Endothelial cell of umbilical vein (primary cell): ENCODE measurements around the gene GJA9. TPM values are rescaled to one million over a fixed set of nuclear protein-coding genes. Genes with fewer than 3 reads are reported as not detected.

Experiments
- BruUV-seq: library from RNA; stranded (reverse); fragments of 400-500 nt; replicated peaks from 2 replicates; lab custom pipeline; 2021; lab: Mats Ljungman, UMichigan
- CTCF ChIA-PET: fragments of 300-600, 350-600 bp; sonication (Branson Sonifier 250); formaldehyde crosslinking; loops from one replicate; lab custom pipeline; 2021; ENCODE audit warnings: antibody characterized with exemption, inconsistent platforms; lab: Charles Lee
- POLR2A ChIA-PET: fragments of 300-600, 350-600 bp; sonication (Branson Sonifier 250); formaldehyde crosslinking; loops from one replicate; lab custom pipeline; 2021; ENCODE audit warnings: antibody characterized with exemption, inconsistent platforms; lab: Charles Lee
- DNase-seq: peaks from one replicate; pipeline ENCODE4 v3.0.0-alpha.2; 2011; ENCODE audit warnings: low read depth, low spot score
- FAIRE-seq: peaks from 2 replicates; lab custom pipeline; 2011; peaks lifted over from hg19 to GRCh38; lab: Jason Lieb, UNC
- H2AFZ ChIP-seq: 2 replicates; pipeline ENCODE4 v1.6.0; 2012; ENCODE audit warnings: low read depth, low read length, control low read depth, inconsistent platforms
- H3K27ac ChIP-seq: 2 replicates; pipeline ENCODE4 v1.5.1; 2011; ENCODE audit warnings: low read depth, mild to moderate bottlenecking, control low read depth, low read length, moderate library complexity; ENCODE audit not compliant: insufficient read depth
- H3K27me3 ChIP-seq, 2 experiments: 2 replicates each; pipeline versions ENCODE4 v1.6.0 to v1.6.1; 2011; ENCODE audit warnings: low read length in 2 of 2, mixed read lengths in 1 of 2; ENCODE audit not compliant: control insufficient read depth in 2 of 2, insufficient read depth in 2 of 2
- H3K36me3 ChIP-seq, 2 experiments: 2 replicates in 1 of 2; 3 replicates in 1 of 2; pipeline ENCODE4 v1.5.1; 2011; ENCODE audit warnings: low read length in 2 of 2, mild to moderate bottlenecking in 1 of 2, moderate library complexity in 1 of 2; ENCODE audit not compliant: control insufficient read depth in 2 of 2, insufficient read depth in 2 of 2; ENCODE audit errors: extremely low read depth in 1 of 2
- H3K4me1 ChIP-seq: 3 replicates; pipeline ENCODE4 v1.5.1; 2011; ENCODE audit warnings: mild to moderate bottlenecking, low read length; ENCODE audit not compliant: control insufficient read depth, insufficient read depth; ENCODE audit errors: extremely low read depth
- H3K4me2 ChIP-seq: 2 replicates; pipeline ENCODE4 v1.6.1; 2011; ENCODE audit warnings: low read length, control low read depth, mixed read lengths; ENCODE audit not compliant: insufficient read depth
- H3K4me3 ChIP-seq, 3 experiments: fragments of 200-600 bp in 1 of 3; sonication (generic), shearing (Covaris generic) in 1 of 3; replicated peaks in 1 of 3; 2 replicates each; pipeline ENCODE4 v1.5.1; 2011 to 2016; ENCODE audit warnings: control low read depth in 3 of 3, low read length in 3 of 3, mild to moderate bottlenecking in 2 of 3, inconsistent platforms in 1 of 3, low read depth in 1 of 3, moderate library complexity in 1 of 3; ENCODE audit not compliant: insufficient read depth in 1 of 3
- H3K79me2 ChIP-seq: 2 replicates; pipeline ENCODE4 v1.6.0; 2012; ENCODE audit warnings: low read length, inconsistent platforms; ENCODE audit not compliant: control insufficient read depth, insufficient read depth
- H3K9ac ChIP-seq: replicated peaks from 2 replicates; pipeline ENCODE3; 2011; ENCODE audit warnings: low read length, control low read depth; ENCODE audit not compliant: insufficient read depth; ENCODE audit errors: extremely low read depth
- H3K9me1 ChIP-seq: replicated peaks from 3 replicates; pipeline ENCODE4 v1.6.0; 2011; ENCODE audit warnings: mild to moderate bottlenecking, low read length; ENCODE audit not compliant: control insufficient read depth, insufficient read depth; ENCODE audit errors: extremely low read depth
- H3K9me3 ChIP-seq: replicated peaks from 2 replicates; pipeline ENCODE4 v1.5.1; 2012; ENCODE audit warnings: low read length, inconsistent platforms; ENCODE audit not compliant: control insufficient read depth, insufficient read depth
- H4K20me1 ChIP-seq: replicated peaks from 2 replicates; pipeline ENCODE3; 2011; ENCODE audit warnings: mild to moderate bottlenecking, low read length; ENCODE audit not compliant: control insufficient read depth, insufficient read depth; ENCODE audit errors: extremely low read depth
- CTCF ChIP-seq, 2 donors: IDR thresholded peaks; 1 replicate in 1 of 2; 2 replicates in 1 of 2; pipeline ENCODE4 v1.5.1; 2011; ENCODE audit warnings: low read length in 2 of 2, mild to moderate bottlenecking in 2 of 2, moderate library complexity in 2 of 2, control low read depth in 1 of 2, inconsistent platforms in 1 of 2, low read depth in 1 of 2; ENCODE audit not compliant: insufficient read depth in 1 of 2; ENCODE audit errors: extremely low read depth in 1 of 2
- EZH2 ChIP-seq: IDR thresholded peaks from 2 replicates; pipeline ENCODE4 v1.6.1; 2012; ENCODE audit warnings: borderline replicate concordance, low read depth, mild to moderate bottlenecking, moderate library complexity, low read length, inconsistent platforms; ENCODE audit not compliant: severe bottlenecking
- FOS ChIP-seq: IDR thresholded peaks from 2 replicates; pipeline ENCODE4 v1.6.1; 2011; ENCODE audit warnings: mild to moderate bottlenecking, low read length, moderate library complexity, borderline replicate concordance; ENCODE audit not compliant: insufficient read depth
- GATA2 ChIP-seq: IDR thresholded peaks from 2 replicates; pipeline ENCODE4 v1.7.0; 2011; ENCODE audit warnings: low read depth, mild to moderate bottlenecking, moderate library complexity, mixed read lengths, low read length; ENCODE audit not compliant: insufficient read length, insufficient read depth
- JUN ChIP-seq: IDR thresholded peaks from 2 replicates; pipeline ENCODE4 v1.6.1; 2011; ENCODE audit warnings: borderline replicate concordance, low read depth; ENCODE audit not compliant: insufficient read length, insufficient read depth
- MAX ChIP-seq: IDR thresholded peaks from 2 replicates; pipeline ENCODE4 v1.6.1; 2011; ENCODE audit not compliant: insufficient read depth, insufficient read length
- MYC ChIP-seq: IDR thresholded peaks from one replicate; pipeline ENCODE4 v1.6.1; 2011; ENCODE audit warnings: mild to moderate bottlenecking, low read depth, low read length
- POLR2A ChIP-seq: IDR thresholded peaks from 2 replicates; pipeline ENCODE4 v1.6.1; 2012; ENCODE audit warnings: low read depth, mild to moderate bottlenecking, control low read depth, low read length
- POLR2AphosphoS5 ChIP-seq: IDR thresholded peaks from 2 replicates; pipeline ENCODE4 v1.6.1; 2012; ENCODE audit warnings: low read depth, mild to moderate bottlenecking, control low read depth, low read length, moderate library complexity; ENCODE audit not compliant: insufficient read depth
- dilution Hi-C: fragments of 300-500 bp; cut with MboI; formaldehyde crosslinking; loops from one replicate; pipeline ENCODE4 v1.15.0; 2019; ENCODE audit warnings: low sequenced_read_pairs; ENCODE audit not compliant: extremely low pct_ligation_motif_present
- intact Hi-C: fragments of 100-400 bp; cut with micrococcal nuclease; formaldehyde crosslinking; loops from one replicate; pipeline ENCODE4 v1.10.0; 2022
- polyA plus RNA-seq, 4 experiments: library from polyadenylated mRNA; depleted of rRNA in 3 of 4; stranded (reverse) in 3 of 4; unstranded in 1 of 4; fragments of >200 nt; gene quantifications; 2 replicates each; pipeline versions ENCODE4 v1.2.1 to v1.2.3, GENCODE V29; 2011 to 2012; ENCODE audit warnings: missing spikeins in 1 of 4
- total RNA-seq: library from RNA; stranded (reverse); gene quantifications from 2 replicates; pipeline ENCODE4 v1.2.3, GENCODE V29; 2021

Gene GJA9
- total and polyA plus RNA-seq, 2 donors (not counting 3 experiments of a cell fraction or from before 2014, with no cell fraction given) = not detected

- dilution Hi-C loops = no loop called here
- H3K9me3 ChIP-seq = no peaks in the 10 kb centered on the region
- ChIA-PET CTCF (no interaction called here), POLR2A (no interaction called here)
- no peaks in the 10 kb centered on the region for H4K20me1 ChIP-seq
- H3K27me3 ChIP-seq = no peaks in the 10 kb centered on the region
- intact Hi-C loops = no loop called here
- no peak overlapping the region for H3K9ac ChIP-seq
- no peaks in the 10 kb centered on the region for H3K9me1 ChIP-seq
- H3K27ac ChIP-seq = no peak overlapping the region
- BruUV-seq = no TSS peak
- H3K36me3 ChIP-seq = no peaks in the 10 kb centered on the region
- TF ChIP-seq GATA2 = no peak
- no peak for TF ChIP-seq POLR2A
- no peak for TF ChIP-seq POLR2AphosphoS5
- TF ChIP-seq FOS = no peak
- no peak for TF ChIP-seq MAX
- TF ChIP-seq EZH2 = no peak
- TF ChIP-seq CTCF (IDR thresholded peaks at IDR 0.05; ENCODE audit: extremely low read depth in 1 of 2, insufficient read depth in 1 of 2, low read depth in 1 of 2, low read length in 2 of 2) = no peak
- no peak for TF ChIP-seq MYC
- no peak for TF ChIP-seq JUN
- H3K79me2 ChIP-seq = no peaks in the 10 kb centered on the region
- no peak overlapping the region for H3K4me2 ChIP-seq
- FAIRE-seq = no peak
- H2AFZ ChIP-seq = no peak overlapping the region
- no peak for DNase-seq
- H3K4me3 ChIP-seq = no peak overlapping the region
- H3K4me1 ChIP-seq = no peaks in the 10 kb centered on the region
Measured at GRCh38 chr1:38917337-38917736, 36.0 kb upstream of the GJA9 start.
